Measurements from ENCODE around the gene FAM181A. TPM values are rescaled to one million over a fixed set of nuclear protein-coding genes. Genes with fewer than 3 reads are reported as not detected.

The FAM181A gene
- total and polyA plus RNA-seq, 2 experiments from 2014 or later = not detected

- Histone ChIP-seq H3K9me2 (ENCODE audit: insufficient read depth) (no peaks in the 10 kb centered on the region), H3K79me2 (ENCODE audit: insufficient read depth) (no peaks in the 10 kb centered on the region), H3K27ac (no peak overlapping the region), H3K9ac (no peak overlapping the region), H3K36me3 (ENCODE audit: low read depth) (no peaks in the 10 kb centered on the region), H3K27me3 (replicated peaks; ENCODE audit: insufficient read depth) (no peaks in the 10 kb centered on the region), H3K4me3 (no peak overlapping the region), H3K4me2 (ENCODE audit: unreplicated experiment) (no peak overlapping the region), H3K9me3 (ENCODE audit: low read depth) (no peaks in the 10 kb centered on the region), H3F3A (ENCODE audit: insufficient read depth) (peaks cover 34% of the 10 kb centered on the region), H3K4me1 (ENCODE audit: insufficient read depth) (peaks cover 23% of the 10 kb centered on the region), H4K20me1 (ENCODE audit: insufficient read depth) (no peaks in the 10 kb centered on the region), H2AFZ (no peak overlapping the region)
- WGBS, 2 experiments (ENCODE audit: low coverage in 1 of 2, low lambda C conversion rate in 2 of 2, missing lambda C conversion rate in 2 of 2) = 96 to 98% methylated on average over 8 of the region's 8 CpGs
- no peak for TF ChIP-seq EZH2phosphoT487 (IDR thresholded peaks at IDR 0.05; ENCODE audit: insufficient read depth, low read depth)
- TF ChIP-seq EZH2 (IDR thresholded peaks at IDR 0.05; ENCODE audit: insufficient read depth, poor library complexity, severe bottlenecking) = no peak
- in situ Hi-C loops (cut with MboI) = no loop called here
- DNase-seq = no peak
Observed at GRCh38 chr14:93961620-93962019, 34.5 kb downstream of the FAM181A start.

DNA sequence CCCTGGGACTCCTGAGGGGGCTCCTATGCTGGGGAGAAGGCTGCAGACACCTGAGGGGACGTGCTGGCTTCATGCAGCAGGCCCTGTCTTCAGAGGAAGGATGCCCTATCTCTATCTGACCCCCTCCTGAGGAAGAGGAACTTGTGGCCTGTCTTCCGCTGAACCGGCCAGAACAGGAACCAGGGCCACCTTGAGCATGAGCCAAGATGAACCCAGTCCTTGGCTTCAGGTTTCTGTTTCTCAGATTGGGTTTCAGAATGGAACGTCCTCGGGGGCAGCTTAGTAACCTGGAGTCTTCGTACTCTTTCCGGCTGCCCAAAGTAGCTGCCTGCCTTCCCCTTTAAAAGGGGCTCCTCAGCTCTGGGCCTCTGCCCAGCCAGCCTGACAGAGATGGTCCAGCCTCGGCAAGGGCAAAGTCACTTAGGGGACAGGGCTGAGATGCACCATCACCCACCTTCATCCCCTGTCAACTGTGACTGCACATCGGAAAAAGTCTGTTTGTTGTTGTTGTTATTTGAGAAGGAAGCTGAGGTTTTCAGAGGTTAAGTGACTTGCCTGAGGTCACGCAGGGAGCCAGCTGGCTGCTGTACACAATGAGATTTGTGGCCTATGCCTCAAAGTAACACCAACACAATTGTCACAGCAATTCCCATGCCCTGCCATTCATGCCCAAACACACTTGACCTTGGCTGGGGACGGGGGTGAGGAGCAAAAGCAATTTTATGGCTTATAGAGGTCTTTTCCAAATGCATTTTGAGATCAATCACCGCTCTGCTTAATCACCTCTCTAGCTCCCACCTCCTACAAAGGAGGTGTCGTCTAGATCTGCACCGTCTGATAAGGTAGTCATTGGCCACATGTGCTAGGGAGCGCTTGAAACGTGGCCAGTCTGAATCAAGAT lies 35.8 kb downstream of the FAM181A start:
- no peaks in the 10 kb centered on the region for H4K20me1 ChIP-seq (ENCODE audit: insufficient read depth)
- H3K9me2 ChIP-seq (ENCODE audit: insufficient read depth) = no peaks in the 10 kb centered on the region
- H3K27me3 ChIP-seq (replicated peaks; ENCODE audit: insufficient read depth) = no peaks in the 10 kb centered on the region
- no peak overlapping the region for H2AFZ ChIP-seq
- no peaks in the 10 kb centered on the region for H3K79me2 ChIP-seq (ENCODE audit: insufficient read depth)
- 87 to 90% methylated on average over 16 of the region's 16 CpGs for WGBS, 2 experiments (ENCODE audit: low coverage in 1 of 2, low lambda C conversion rate in 2 of 2, missing lambda C conversion rate in 2 of 2)
- no peak overlapping the region for H3K4me3 ChIP-seq
- H3K27ac ChIP-seq = no peak overlapping the region
- peaks cover 39% of the 10 kb centered on the region for H3F3A ChIP-seq (ENCODE audit: insufficient read depth)
- no peak for TF ChIP-seq EZH2phosphoT487 (IDR thresholded peaks at IDR 0.05; ENCODE audit: insufficient read depth, low read depth)
- TF ChIP-seq EZH2 (IDR thresholded peaks at IDR 0.05; ENCODE audit: insufficient read depth, poor library complexity, severe bottlenecking) = no peak
- no peaks in the 10 kb centered on the region for H3K36me3 ChIP-seq (ENCODE audit: low read depth)
- H3K4me1 ChIP-seq (ENCODE audit: insufficient read depth) = peaks cover 23% of the 10 kb centered on the region
- no peaks in the 10 kb centered on the region for H3K9me3 ChIP-seq (ENCODE audit: low read depth)
- no peak for DNase-seq
- in situ Hi-C loops (cut with MboI) = no loop called here
- no peak overlapping the region for H3K9ac ChIP-seq
- no peak overlapping the region for H3K4me2 ChIP-seq (ENCODE audit: unreplicated experiment)

GRCh38 chr14:93963692-93964091 lies 36.5 kb downstream of the FAM181A start:
- Histone ChIP-seq H3K4me3 (no peak overlapping the region), H2AFZ (no peak overlapping the region), H3K79me2 (ENCODE audit: insufficient read depth) (no peaks in the 10 kb centered on the region), H3K9me3 (ENCODE audit: low read depth) (no peaks in the 10 kb centered on the region), H3K27me3 (replicated peaks; ENCODE audit: insufficient read depth) (no peaks in the 10 kb centered on the region), H3K4me2 (ENCODE audit: unreplicated experiment) (no peak overlapping the region), H3K4me1 (ENCODE audit: insufficient read depth) (peaks cover 23% of the 10 kb centered on the region), H3K36me3 (ENCODE audit: low read depth) (no peaks in the 10 kb centered on the region), H3K9ac (no peak overlapping the region), H3F3A (ENCODE audit: insufficient read depth) (peaks cover 39% of the 10 kb centered on the region), H3K27ac (no peak overlapping the region), H3K9me2 (ENCODE audit: insufficient read depth) (no peaks in the 10 kb centered on the region), H4K20me1 (ENCODE audit: insufficient read depth) (no peaks in the 10 kb centered on the region)
- in situ Hi-C loops (cut with MboI) = no loop called here
- TF ChIP-seq EZH2phosphoT487 (IDR thresholded peaks at IDR 0.05; ENCODE audit: insufficient read depth, low read depth) (no peak), EZH2 (IDR thresholded peaks at IDR 0.05; ENCODE audit: insufficient read depth, poor library complexity, severe bottlenecking) (no peak)
- DNase-seq = no peak
- 65 to 74% methylated on average over 4 of the region's 4 CpGs for WGBS, 2 experiments (ENCODE audit: low coverage in 1 of 2, low lambda C conversion rate in 2 of 2, missing lambda C conversion rate in 2 of 2)

- WGBS, 2 experiments (ENCODE audit: low coverage in 1 of 2, low lambda C conversion rate in 2 of 2, missing lambda C conversion rate in 2 of 2) = 98 to 100% methylated on average over 10 of the region's 10 CpGs
Observed at GRCh38 chr14:93964281-93964680, 37.1 kb downstream of the FAM181A start.

More at GRCh38 chr14:93964281-93964680, 37.1 kb downstream of the FAM181A start:
- no peaks in the 10 kb centered on the region for H4K20me1 ChIP-seq (ENCODE audit: insufficient read depth)
- no peaks in the 10 kb centered on the region for H3K36me3 ChIP-seq (ENCODE audit: low read depth)
- peaks cover 34% of the 10 kb centered on the region for H3F3A ChIP-seq (ENCODE audit: insufficient read depth)
- no peak overlapping the region for H3K4me3 ChIP-seq
- no peak overlapping the region for H2AFZ ChIP-seq
- H3K9me2 ChIP-seq (ENCODE audit: insufficient read depth) = no peaks in the 10 kb centered on the region
- H3K9ac ChIP-seq = no peak overlapping the region
- no peaks in the 10 kb centered on the region for H3K79me2 ChIP-seq (ENCODE audit: insufficient read depth)
- H3K27me3 ChIP-seq (replicated peaks; ENCODE audit: insufficient read depth) = no peaks in the 10 kb centered on the region
- H3K27ac ChIP-seq = no peak overlapping the region
- H3K4me2 ChIP-seq (ENCODE audit: unreplicated experiment) = no peak overlapping the region
- H3K9me3 ChIP-seq (ENCODE audit: low read depth) = no peaks in the 10 kb centered on the region
- in situ Hi-C loops (cut with MboI) = no loop called here
- TF ChIP-seq EZH2 (IDR thresholded peaks at IDR 0.05; ENCODE audit: insufficient read depth, poor library complexity, severe bottlenecking) (no peak), EZH2phosphoT487 (IDR thresholded peaks at IDR 0.05; ENCODE audit: insufficient read depth, low read depth) (no peak)
- DNase-seq = no peak
- H3K4me1 ChIP-seq (ENCODE audit: insufficient read depth) = peaks cover 20% of the 10 kb centered on the region
